ENCODE data around the gene SLC25A21.

SLC25A21 gene

DNA sequence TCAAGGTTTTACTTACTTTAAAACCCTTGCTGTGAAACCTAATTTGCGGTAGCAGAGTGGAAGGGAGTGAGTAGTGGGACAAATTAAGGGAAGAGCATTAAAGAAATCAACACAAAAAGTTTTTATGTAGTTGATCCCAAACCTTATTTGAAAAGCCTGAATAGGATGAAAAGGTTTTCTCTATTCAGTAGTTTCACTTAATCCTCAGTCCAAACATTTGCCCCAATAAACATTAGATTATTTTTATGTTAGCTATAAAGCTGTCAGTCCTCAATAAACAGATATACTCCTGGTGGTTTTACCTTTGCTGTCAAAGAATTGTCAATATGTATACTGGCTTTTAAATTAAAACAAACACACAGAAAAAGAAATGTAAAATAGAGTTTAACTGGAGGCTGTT is 374.8 kb downstream of the SLC25A21 start:
- in situ Hi-C loops (cut with HindIII; ENCODE audit: low pct_ligation_motif_present, low pct_unique_long_range_greater_than_20kb, low sequenced_read_pairs): no loop called here
- DNase-seq: no peak

DNA sequence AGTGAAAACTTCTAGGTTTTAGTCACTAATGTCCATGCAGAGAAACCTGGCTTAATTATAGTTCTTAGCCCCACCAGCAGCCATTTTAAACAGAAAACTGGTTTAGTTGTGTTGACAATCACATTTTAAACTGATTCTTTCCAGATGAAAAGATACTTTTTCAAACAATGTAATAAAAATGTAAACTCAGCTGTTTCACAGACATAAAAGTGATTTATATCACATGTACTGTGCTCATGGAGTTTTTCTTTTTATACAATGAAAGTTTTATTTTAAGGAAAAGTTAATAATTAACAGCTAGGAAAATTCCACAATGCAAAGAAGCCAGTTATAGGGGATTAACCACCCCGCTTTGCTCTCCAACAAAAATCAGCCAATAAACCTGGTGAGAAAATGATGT is 381.0 kb downstream of the SLC25A21 start:
- in situ Hi-C loops (cut with HindIII; ENCODE audit: low pct_ligation_motif_present, low pct_unique_long_range_greater_than_20kb, low sequenced_read_pairs): no loop called here
- DNase-seq: no peak

DNA sequence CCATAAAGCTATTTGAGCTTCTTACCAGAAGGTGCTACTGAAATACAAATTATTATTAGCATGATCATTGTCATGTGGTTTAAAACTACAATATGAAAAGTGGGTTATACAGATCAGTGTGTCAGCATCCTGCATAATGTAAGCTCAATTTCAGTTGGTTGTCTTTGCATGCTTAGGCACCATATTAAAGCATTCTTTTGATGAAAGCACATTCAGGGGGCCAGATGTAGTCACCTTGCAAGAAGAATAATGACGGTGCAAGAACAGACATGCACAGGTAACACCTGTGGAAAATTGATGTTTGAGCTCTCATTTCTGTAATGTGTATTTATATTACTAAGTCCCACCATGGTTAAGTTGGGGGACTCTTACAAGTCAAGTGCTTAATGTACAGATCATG is 386.9 kb downstream of the SLC25A21 start:
- no peak for DNase-seq

DNA sequence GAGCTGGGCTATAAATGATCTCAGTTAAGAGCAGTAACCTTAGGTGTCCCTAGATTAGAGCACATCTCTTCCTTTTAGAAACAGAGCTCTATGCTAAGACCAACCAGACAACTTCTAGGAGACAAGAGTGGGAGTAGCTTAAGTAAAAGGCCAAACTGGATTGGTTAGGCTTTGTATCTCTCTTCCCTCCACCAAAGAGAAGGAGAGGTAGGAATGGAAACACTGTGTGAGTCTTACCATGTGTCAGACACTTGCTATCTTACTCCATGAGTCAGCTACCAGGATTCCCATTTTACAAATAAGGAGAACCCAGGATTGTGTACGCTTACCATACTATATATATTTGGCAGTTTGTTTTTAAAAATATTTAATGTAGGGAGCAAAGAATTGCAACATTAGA is 387.9 kb downstream of the SLC25A21 start:
- in situ Hi-C loops (cut with HindIII; ENCODE audit: low pct_ligation_motif_present, low pct_unique_long_range_greater_than_20kb, low sequenced_read_pairs): no loop called here
- no peak for DNase-seq

More for the DNA sequence above, 386.9 kb downstream of the SLC25A21 start:
- in situ Hi-C loops (cut with HindIII; ENCODE audit: low pct_ligation_motif_present, low pct_unique_long_range_greater_than_20kb, low sequenced_read_pairs): no loop called here

DNA sequence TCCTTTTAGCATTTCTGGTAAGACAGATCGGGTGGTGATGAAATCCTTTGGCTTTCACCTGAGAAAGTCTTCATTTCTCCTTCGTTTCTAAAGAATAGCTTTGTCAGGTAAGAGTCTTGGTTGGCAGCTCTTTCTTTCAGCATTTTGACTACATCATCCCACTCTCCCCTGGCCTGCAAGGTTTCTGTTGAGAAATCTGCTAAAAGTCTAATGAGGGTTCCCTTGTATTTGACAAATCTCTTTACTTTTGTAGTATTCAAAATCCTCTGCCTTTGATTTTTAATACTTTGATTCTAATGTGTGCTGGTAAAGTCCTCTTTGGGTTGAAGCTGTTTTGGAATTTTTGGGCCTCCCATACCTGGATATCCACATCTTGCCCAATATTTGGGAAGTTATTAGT is 390.5 kb downstream of the SLC25A21 start:
- DNase-seq: no peak
- in situ Hi-C loops (cut with HindIII; ENCODE audit: low pct_ligation_motif_present, low pct_unique_long_range_greater_than_20kb, low sequenced_read_pairs): no loop called here

DNA sequence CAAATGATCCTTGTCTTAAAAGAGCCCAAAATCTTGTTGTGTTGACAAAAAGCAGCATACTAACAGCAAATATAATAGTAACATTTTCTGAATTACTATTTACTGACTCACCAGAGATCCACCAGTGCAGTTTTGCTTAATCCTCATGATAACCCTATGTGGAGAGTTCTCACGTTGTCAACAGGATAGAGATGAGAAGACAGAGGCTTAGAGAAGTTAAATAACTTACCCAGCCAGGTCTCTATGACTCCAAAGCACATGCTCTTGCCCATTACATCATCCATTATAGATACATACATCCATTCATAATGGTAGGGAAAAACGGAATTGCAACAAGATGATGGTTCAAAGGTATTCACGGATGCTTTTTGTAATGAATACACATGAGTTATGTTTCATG is 398.8 kb downstream of the SLC25A21 start:
- peak; percentile 8 for DNase-seq
- in situ Hi-C loops (cut with HindIII; ENCODE audit: low pct_ligation_motif_present, low pct_unique_long_range_greater_than_20kb, low sequenced_read_pairs): no loop called here

DNA sequence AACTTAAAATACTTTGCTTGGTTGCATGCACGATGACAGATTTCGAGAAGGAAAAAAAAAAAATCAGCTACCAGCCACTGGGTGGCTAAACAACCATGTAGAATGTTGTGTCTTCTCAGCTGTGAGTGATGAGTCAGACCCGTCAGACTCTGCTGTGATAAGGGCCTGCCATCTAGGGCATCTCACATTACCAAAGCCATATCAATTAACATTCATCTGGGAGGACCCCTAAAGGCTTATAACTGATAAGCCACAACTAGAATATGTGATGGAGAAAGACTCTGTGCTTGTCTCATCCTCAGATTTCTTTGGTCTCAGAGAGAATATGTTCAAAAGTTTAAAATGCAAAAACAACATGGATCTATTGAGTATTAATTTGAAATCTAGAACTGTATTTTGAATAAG is 399.3 kb downstream of the SLC25A21 start:
- in situ Hi-C loops (cut with HindIII; ENCODE audit: low pct_ligation_motif_present, low pct_unique_long_range_greater_than_20kb, low sequenced_read_pairs): no loop called here
- DNase-seq: peak; percentile 56

DNA sequence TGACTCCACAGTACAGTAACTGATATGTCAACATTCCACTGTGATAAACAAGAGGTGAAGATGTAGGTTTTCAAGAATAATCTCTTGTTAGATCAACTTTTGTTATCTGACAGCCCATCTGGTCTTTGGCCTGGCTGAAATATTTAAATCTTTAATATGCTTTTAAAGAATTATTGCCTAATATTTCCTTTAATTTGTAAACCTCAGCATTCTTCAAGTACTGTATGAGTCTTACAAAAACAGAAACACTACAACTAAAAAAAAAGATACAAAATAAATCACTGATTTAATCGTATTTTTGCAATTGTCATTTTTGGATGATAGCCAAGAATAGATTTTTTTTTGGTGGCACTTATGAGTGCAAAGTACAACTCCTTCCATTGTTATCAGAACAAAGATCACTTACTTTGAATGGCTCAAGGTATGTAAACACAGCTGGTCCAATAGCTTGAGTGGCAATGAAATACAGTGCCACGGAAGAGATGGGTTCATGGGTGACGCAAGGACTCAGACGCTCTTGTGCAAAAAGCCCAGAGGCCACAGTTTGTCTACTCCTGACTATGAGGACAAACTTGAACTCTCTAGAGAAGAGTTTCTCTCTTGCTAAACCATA is 401.3 kb downstream of the SLC25A21 start:
- in situ Hi-C loops (cut with HindIII; ENCODE audit: low pct_ligation_motif_present, low pct_unique_long_range_greater_than_20kb, low sequenced_read_pairs): no loop called here
- no peak for DNase-seq

DNA sequence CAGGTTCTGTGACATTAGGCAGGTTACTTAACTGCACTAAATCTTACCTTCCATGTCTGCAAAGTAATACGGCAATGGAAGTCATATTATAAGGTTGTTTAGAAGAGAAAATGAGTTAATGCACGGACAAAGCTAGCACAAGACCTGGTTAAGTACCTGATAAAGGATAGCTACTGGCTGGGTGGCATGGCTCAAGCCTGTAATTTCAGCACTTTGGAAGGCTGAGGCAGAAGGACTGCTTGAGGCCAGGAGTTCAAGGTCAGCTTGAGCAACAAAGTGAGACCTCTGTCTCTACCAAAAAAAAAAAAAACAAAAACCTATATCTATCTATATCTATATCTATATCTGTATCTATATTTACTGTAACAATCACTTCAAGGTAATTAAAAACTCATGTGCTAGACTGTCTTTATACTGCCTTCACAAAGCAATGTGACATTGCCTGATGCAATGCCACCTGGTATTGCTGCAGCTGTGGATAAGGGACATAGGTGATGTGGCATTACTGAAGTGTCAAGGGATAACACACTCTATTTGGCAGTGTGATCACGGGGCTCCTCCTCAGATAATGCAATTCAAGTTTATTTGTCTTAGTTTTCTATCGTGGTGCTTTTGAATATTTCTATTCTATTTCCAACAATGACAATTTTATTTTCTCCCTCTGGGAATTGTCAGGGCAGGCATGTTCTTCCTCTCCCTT is 403.6 kb downstream of the SLC25A21 start:
- no peak for DNase-seq
- in situ Hi-C loops (cut with HindIII; ENCODE audit: low pct_ligation_motif_present, low pct_unique_long_range_greater_than_20kb, low sequenced_read_pairs): no loop called here

DNA sequence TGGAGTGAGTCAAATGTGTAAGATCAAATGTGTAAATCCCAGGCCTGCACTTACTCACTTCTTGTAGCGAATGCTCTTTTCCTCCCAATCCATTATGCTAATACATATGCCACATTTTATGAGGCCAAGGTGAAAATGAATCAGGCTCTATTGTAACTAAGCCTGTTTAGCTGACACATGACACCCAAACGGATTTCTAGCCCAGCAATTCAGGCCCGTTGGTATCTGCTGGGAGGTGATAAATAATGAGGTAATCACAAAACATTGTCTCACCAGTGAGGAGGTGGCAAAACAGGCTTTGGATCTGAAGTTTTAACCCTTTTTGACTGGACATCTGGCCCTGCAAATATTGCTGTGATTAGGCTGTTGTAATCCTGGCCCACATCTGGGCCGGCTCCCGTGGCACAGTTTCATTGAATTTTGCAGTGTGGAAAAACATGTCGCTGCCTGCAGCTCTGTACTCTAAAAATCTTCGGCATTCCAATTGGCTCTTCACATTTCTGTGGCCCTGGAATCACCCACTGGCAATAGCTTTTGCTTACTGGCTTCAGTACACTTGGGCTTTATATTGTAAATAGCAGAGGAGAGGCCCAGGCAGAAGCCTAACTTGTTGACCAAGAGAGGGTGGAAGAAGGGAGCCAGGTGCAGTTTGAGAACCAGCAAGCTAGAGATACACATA is 404.7 kb downstream of the SLC25A21 start:
- in situ Hi-C loops (cut with HindIII; ENCODE audit: low pct_ligation_motif_present, low pct_unique_long_range_greater_than_20kb, low sequenced_read_pairs): no loop called here
- no peak for DNase-seq

DNA sequence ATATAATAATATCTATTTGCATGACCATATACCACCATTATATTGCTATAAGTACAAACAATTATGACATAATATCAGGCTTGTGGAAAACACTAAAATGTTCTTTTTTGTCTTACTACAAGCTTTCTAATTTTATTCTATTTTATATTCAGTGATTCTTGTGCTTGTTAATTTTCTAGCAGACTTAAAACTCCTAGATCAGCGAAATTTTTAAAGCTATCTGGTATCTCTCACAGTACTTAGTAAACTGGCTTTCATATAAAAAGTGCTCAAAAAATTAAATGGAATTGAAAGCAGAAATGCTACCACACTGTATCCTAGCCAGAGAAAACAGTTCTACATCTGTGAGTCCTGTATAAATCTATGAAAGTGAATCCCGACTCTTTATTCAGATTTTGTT is 405.4 kb downstream of the SLC25A21 start:
- DNase-seq: no peak
- in situ Hi-C loops (cut with HindIII; ENCODE audit: low pct_ligation_motif_present, low pct_unique_long_range_greater_than_20kb, low sequenced_read_pairs): no loop called here

DNA sequence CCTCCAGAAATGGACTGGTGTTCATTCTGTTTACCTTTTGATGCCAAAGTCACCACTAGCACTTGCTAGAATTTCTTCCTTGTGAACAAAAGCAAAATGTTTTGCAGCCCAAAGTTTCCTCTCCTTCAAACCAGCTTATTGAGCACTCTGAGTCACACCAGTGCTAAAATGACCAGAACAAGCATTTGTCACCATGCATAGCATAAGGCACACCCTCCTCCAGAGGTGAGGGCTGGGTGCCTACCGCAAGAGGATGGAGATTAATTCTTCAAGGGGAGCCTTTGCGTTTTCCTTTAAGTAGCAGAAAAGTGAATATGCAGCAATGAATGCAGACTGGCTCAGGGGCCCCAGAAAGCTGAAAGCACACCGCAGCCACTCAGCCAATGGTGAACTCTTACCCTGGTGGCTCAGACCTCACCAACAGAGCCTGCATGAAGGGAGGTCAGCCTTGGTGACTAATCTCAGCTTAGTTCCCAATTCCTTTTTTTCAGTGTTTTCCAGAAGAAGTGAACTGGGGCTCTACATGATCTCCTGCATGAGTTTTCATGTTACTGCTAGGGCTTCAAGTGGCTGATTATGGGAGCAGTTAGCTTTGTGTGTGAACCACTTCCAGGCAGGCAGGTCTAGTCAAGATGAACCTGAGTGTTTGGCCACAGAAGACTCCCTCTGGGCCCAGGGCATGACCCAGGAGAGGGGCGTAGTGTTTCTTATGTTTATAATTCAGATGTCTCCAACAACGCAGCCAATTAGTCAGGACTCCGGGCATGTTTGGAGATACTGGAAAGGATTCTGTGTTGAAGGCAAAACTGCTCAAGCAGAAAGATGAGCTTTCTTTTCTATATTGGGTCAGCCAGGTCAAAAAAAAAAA is 414.4 kb downstream of the SLC25A21 start:
- in situ Hi-C loops (cut with HindIII; ENCODE audit: low pct_ligation_motif_present, low pct_unique_long_range_greater_than_20kb, low sequenced_read_pairs): no loop called here
- no peak for DNase-seq

DNA sequence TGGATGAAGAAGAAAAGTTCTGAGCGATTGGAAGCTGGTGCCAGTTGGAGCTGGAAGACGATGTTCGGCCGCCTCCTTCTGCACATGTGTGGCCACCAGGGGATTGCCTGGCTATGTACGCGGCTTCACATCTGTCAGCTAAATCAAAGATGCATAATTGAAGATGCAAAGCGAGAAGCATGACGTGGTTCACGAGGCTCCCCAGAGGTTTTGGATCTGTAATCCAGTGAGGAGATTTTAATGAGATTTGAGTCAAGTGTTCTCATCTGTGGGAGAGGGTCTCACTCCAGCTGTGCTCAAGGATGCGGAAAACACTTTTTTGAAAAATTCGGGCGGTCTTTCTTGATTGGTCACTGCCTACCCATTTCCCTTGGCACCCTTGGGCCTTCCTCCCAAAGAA is 416.2 kb downstream of the SLC25A21 start:
- in situ Hi-C loops (cut with HindIII; ENCODE audit: low pct_ligation_motif_present, low pct_unique_long_range_greater_than_20kb, low sequenced_read_pairs): no loop called here
- no peak for DNase-seq

DNA sequence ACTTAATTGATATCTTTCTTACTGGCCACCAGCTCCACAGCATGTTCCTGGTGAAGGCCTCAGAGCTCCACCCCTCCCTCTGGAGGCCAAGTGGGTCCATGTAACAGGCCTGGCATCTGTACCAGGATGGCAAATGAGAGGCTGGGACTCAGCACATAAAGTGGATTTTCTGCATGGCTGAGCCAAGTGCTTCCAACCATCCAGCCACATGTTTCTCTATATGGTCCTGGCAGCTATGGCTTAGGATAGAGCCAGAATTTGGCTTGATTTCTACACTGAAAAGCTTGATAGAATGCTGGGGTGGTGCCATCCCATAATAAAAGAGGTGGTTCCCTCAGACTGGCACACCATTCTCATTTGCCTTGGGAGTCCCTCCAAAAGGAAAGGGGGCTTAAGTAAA is 416.6 kb downstream of the SLC25A21 start:
- no peak for DNase-seq
- in situ Hi-C loops (cut with HindIII; ENCODE audit: low pct_ligation_motif_present, low pct_unique_long_range_greater_than_20kb, low sequenced_read_pairs): no loop called here

DNA sequence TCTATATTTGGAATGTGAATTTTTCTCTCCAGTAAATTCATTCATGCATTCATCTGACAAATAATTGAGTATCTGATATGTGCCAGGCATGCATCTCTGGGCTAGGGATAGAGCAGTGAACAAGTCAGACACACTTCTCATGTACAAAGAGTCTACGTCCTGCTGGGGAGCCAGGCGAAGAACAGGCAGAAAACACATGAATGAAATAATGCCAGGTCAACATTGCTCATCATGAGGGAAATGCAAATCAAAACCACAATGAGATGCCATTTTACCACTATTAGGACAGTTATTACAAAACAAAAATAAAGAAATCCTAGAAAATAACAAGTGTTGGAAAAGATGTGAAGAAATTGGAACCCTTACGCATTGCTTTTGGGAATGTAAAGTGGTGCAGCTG is 420.5 kb downstream of the SLC25A21 start:
- in situ Hi-C loops (cut with HindIII; ENCODE audit: low pct_ligation_motif_present, low pct_unique_long_range_greater_than_20kb, low sequenced_read_pairs): no loop called here
- no peak for DNase-seq

DNA sequence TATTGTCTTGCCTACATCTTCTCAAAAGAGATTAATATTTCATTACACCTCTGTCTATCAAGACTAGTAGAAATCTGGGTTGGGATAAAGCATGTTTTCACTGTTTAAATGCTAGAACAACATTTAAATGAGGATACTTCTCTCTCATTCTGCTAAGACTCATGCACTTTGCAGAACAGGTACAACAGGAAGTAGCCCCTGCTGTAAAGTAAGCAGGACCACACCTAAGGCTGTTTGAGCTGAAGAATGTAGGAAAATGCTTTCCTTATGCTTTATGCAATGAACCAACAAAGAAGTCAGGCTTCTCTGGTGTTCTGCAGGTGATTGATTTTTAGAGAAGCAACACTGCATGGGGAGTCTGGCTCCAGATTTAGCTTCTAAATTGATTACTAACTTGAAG is 421.3 kb downstream of the SLC25A21 start:
- DNase-seq: no peak
- in situ Hi-C loops (cut with HindIII; ENCODE audit: low pct_ligation_motif_present, low pct_unique_long_range_greater_than_20kb, low sequenced_read_pairs): no loop called here

DNA sequence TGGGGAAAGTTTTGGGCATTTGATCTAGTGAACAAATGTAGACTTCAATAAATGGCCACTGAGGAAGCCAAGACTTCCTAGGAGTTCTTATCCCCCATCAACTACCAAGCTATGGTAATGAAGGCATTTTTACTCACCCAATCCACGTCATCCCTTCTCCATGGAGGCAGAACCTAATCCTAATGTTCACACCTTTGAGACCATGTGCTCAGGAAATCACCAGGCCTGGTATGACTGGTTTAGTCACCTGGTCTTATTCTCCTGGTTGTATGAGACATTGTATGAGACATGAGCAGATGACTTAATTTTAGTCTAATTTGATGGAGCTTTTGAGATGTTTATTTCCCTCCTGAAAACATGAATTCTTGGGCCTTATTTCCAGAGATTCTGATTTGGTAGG is 422.2 kb downstream of the SLC25A21 start:
- DNase-seq: no peak
- in situ Hi-C loops (cut with HindIII; ENCODE audit: low pct_ligation_motif_present, low pct_unique_long_range_greater_than_20kb, low sequenced_read_pairs): no loop called here

DNA sequence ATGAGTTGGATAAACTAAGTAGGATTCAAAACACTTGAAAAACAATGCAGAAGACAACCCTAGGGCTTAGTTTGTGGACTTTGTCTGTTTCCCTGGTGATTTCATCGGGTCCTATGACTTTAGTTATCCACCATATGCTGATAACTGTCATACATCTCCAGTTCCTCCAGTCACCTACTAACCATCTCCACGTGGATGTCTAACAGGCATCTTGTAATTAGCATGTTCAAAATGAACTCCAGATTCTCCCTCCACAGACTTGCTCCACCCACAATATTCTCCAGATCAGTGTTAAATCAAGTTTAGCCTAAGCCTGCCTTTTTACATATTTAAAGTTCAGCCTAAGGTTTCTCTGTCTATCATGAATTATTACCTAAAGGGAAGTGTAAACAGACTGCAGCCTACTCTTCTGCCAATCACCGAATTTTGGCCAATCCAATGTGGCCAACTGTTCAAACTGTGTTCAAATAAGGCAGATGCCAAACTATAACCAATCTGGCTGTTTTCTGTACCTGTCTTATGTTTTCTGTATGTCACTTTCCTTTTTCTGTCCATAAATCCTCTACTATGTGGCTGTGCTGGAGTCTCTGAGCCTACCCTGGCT is 423.7 kb downstream of the SLC25A21 start:
- in situ Hi-C loops (cut with HindIII; ENCODE audit: low pct_ligation_motif_present, low pct_unique_long_range_greater_than_20kb, low sequenced_read_pairs): no loop called here
- DNase-seq: no peak

All from ACHN (cell line).